ENCODE measurements around the gene TRABD2B. TPM values are rescaled to one million over a fixed set of nuclear protein-coding genes. Genes with fewer than 3 reads are reported as not detected.

Gene TRABD2B
- polyA plus RNA-seq, 12 donors, result 2.6 to 11.0 (median 4.7) TPM; not detected in 1

DNA sequence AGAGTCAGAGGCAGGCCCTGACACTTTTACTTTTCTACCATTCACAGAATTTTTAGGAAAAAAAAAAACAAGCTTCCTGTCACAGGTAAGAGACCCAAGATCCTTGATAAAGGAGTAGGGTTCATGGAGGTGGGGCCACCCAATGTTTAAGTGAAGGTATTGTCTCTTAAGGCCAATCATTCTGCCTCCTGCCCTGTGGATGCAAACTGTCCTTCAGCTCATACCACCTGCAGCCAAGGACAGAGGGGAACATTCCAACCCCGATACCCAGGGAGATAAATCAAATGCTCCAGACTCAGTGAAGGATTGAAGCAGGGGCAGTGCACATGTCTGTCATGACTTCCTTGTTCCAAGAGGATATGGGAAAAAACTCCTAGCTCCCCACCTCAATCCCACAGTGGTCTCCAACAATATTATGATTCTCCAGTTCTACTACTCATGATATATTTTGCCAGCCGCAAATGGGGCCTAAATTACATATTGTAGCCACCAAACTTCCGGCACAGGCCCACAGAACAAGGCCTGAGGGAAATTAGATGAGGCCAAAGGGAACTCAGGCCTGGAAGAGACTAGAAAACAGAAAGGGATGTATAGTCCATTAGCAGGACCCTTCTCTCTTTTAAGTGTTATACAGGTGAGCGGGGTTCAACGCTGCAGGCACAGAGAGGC is 59.5 kb downstream of the TRABD2B start:
- no peak for DNase-seq

DNA sequence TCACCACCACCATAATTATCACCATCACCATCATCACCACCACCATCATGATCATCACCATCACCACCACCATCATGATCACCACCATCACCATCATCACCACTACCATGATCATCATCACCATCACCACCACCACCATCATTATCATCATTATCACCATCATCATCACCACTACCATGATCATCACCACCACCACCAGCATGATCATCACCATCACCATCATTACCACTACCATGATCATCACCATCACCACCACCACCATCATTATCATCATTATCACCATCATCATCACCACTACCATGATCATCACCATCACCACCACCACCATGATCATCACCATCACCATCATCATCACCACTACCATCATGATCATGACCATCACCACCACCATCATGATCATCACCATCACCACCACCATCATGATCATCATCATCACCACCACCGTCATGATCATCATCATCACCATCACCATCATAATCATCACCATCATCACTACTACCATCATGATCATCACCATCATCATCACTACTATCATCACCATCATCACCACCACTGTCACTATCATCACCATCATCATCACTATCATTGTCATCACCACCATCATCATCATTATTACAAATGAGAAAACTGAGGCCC is 60.2 kb downstream of the TRABD2B start:
- DNase-seq, result no peak

DNA sequence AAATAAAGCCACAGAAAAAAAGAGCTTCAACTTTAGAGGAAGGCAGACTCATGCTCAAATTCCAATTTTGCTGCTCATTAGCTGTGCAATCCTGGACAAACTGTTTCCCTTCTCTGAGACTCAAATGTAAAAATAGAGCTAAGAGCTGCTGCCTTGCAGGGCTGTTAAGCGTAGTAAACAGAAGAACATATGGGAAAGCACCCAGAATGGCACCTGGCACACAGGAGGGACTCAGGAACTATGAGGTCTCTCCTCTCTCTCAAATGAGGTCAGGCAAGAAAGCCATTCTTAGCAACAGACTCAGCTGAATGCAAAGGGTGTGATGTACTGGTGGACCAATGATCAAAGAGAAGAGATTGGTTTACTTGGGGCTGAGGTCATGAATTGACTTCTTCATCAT is 61.3 kb downstream of the TRABD2B start:
- no peak for DNase-seq

DNA sequence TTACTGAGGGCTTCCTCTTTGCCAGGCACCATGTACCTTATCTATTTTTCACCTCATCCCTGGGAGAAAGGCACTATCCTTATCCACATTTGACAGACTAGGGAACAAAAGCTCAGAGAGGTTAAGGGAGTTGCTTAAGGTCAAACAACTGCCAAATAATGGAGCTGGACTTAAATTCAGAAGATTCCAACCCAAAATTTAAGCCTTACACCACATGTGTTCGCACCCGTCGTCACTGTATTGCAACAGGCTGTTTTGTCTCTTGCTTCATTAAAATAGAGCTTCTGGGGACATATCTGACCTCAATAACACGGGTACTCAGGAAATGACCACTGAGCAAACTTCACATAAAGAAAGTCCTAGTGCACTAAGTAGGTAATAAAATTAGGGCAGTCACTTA is 62.0 kb downstream of the TRABD2B start:
- no peak for DNase-seq

DNA sequence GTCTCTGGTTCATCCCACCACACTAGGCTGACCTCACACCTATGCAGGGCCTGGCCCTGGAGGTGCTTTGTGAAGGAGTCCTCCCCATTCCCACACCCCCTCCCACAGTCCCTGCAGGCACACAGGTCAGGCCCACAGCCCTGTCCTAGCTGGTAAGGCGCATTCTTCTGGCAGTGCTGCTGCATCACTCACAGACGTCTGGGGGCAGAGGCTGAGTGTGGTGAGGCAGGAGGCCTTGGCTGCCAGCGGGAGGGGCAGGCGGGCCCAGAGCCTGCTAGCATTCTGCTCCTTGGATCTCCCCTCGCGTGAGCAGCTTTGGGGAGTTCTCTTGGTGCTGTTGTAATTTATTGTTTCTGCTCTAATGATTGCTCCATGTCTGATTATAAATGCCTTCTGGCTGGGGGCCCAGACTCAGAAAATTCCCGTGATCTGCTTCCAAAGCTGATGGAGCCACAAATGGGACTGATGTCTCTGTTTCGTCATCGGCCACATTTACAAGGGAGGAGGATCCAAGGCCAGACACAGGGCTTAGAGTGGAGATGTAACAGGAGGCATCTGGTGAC is 62.9 kb downstream of the TRABD2B start:
- DNase-seq, result no peak

DNA sequence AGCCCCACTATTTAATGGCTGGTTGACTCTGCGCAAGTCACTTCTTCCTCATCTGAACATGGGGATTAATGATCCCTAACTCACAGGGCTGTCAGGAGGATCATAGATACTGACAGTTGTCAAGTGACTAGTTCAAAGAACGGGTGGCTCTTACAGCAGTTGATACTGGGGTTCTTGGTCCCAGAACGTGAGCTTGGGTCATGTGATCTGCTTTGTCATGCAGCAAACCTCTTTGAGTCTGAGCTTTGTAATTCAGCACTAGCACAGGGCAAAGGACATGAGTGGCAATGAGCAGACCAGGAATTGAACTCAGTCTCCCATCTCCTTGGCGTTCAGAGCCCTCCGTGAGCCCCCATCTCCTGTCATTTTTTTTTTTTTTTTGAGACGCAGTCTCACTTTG is 64.4 kb downstream of the TRABD2B start:
- no peak for DNase-seq

DNA sequence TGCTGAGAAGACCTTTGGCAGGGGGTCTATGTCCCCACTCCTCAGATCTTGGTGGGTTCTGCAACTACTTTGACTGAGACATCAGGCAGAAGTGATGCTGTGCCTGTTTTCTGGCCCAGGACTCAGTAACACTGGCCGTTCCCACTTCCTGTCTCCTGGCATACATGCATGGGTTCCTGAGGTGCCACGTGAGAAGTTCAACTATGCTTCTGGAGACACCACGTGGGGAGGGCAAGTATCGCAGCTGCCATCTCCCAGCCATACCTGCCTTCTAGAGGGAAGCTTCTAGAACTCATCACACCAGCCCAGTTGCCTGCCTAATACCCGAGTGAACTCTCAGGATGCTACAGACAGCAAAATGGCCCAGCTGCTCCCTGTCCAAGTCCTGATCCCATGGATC is 65.8 kb downstream of the TRABD2B start:
- no peak for DNase-seq

DNA sequence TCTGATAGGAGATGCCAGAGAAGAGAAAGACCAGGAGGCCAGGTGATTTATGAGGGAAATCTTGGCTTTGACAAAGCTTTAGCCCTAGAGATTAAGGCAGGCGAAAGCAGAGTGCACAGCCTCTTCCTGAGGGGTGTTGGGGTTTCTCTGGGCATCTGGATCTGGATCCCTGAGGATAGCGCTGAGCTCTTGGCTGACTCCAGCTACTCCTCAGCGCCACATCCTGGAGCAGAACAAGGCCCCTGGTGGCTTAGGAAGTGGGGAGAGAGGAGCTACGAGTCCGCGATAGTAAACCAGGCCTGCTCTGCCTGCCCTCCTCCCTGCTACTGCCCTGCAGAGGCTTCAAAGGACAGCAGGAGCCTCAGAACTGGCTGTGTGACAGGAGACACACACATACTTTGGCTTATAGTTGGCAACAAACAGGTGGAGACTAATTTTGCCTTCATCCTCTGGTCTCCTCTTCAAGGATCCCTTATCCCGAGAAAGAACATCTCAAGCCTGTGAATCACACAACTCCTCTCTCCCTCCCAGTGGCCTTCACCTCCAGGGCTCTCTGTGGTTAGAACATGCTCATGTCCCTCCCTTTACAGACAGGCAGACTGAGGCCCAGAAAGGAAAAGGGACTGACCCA is 66.9 kb downstream of the TRABD2B start:
- no peak for DNase-seq

DNA sequence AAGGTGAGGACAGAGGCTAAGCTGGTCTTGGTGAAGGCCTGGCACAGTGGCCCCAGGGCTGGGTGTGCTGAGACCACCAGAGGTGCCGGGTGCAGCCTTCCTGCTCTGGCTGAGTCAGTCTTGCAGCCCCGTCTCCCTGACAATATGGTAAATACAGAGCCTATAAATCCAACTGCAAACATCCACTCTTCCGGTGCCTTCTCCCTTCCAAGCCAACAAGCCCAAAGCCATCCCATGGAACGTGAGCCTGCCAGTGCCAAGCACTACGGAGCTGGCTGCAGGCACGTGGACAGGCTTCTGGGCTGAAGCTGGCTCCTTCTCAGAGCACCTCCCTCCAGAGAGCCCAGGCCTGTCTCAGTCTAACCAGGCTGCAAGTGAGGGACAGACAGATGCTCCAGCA is 70.0 kb downstream of the TRABD2B start:
- no peak for DNase-seq

DNA sequence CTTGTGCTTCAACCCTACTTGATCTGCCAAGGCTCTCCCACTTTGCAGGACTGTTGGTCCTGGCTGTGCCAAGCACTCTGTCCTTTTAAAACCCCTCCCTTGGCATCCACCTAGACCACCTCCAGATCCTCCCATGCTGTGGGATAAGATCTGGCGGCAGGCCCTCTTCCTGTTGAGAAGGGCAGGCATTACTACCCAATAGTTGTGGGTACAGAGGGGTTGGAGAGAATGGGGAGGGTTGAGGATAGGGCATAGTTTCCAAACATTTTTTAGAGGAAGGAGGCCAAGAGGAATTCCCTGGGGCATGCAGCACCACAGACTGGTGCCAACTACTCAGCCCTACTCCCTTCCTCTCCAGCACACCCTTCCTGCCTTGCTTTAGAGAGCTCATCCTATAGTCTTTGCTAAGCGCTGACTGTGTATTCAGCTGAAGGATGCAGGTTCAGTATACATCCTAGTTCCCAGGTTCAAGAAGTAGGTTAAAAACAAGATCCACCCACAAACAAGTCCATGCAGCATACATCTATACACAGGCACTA is 70.7 kb downstream of the TRABD2B start:
- no peak for DNase-seq

DNA sequence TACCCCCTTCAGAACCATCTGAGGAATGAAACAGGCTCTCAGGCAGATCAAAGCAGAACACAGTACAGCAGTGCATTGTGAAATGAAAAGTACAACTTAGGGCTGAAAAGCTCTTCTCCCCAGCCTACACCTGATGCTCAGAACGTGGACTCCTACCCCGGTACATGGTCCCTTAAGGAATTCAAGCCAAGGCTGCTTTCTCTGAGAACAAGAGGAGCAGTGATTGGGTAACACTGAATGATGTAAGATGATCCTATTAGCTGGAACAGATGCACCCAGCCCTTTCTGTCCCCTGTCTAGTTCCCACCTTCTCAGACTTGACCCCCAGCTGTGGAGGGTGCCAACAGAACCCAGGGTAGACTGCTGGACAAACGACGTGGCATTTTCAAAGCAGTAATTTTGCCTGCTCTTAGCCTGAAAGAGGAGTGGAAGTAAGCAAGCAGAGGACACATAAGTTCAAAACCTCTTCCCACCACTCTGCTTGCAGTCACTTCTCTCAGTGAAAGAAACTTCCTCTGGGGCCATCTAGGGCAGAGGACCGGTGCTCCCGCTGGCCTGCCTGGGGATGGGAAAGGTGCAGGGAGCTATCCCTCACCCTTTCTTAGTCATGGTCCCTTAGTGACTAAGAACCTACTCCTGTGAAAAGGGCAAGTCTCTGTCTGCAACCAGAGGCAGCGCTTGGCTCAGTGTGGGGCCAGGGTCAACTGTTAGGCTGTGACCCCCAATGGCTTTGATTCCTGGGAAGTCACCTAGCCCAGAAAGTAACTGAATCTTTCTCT is 72.7 kb downstream of the TRABD2B start:
- DNase-seq, result no peak

DNA sequence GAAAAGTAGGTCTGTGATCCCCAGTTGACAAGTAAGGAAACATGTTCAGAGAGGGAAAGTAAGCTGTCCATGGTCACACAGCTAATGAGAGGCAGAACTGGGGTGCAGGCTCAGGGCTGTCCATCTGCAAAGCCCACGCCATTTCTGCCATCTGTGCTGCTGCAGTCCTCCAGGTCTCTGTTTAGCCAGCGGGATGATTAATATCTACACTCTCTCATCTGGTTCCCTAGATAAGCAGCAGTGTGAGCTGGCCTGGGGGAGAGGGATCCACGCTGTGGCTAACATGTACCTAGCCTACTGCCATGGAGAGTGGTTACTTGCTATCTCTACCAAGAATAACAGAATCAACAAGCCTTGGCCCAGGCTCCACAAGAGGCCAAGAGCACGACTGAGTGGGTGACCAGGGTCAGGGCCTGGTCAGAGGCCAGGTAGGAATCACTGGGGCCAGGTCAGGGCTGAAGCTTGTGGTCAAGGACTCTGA is 75.2 kb downstream of the TRABD2B start:
- no peak for DNase-seq

DNA sequence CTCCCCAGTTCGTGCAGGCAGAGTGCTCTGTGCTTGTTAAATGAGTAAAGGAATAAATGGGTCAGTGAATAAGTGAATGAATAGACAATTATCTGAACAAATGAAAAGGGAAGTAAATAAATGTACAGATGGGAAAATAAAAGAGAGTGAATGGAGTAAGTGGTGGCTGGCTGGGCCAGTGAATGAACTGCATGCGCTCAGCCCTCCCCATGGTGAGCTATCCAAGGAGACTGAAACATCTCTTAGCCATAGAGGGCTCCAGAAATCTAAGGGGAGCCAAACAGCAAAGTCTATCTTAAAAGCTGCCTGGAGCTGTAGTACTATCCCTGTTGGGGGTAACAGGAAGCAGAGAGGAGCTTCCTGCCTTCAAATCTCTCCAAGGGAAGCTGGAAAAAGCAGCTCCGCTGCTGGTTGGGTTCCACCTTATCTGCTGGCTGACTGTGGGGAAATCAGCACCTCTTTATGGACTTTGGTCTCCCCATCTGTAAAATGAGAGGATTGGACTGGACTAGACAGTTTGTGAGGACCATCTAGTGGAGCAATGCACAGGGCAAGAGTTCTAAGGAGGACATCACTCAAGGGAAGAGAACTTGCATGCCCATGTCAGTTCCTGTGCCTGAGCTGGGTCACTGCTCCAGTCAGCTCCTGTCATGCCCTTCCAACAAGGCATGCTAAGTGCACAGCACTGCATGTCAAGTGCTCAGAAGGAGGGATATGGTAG is 77.9 kb downstream of the TRABD2B start:
- no peak for DNase-seq

DNA sequence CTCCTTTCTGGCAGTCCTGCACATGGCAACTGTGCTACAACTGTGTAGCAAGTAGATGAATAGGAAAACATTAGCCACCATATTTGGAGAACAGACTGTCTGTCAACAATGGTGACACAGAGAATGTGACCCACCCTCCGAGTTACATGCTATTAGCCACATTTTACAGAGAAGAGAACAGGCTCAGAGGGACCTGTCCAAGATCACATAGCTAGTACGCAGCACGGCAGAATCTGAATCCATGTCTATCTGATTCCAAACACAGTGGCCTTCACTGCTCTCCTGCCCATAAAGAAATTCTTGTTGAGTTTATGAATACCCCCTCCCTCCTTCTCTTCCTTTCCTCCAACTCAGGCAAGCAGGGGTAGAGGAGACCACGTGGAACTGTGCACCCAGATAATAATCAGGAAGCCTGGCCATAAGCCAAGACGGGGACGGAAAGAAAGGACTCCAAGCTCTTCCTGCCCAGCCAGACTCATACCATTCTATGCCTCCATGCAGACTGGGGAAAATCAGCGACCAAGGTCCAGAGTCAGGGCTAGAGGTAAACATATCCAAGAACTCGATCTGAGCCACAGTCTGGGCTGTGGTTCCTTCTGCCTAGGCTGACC is 78.8 kb downstream of the TRABD2B start:
- DNase-seq, result no peak

DNA sequence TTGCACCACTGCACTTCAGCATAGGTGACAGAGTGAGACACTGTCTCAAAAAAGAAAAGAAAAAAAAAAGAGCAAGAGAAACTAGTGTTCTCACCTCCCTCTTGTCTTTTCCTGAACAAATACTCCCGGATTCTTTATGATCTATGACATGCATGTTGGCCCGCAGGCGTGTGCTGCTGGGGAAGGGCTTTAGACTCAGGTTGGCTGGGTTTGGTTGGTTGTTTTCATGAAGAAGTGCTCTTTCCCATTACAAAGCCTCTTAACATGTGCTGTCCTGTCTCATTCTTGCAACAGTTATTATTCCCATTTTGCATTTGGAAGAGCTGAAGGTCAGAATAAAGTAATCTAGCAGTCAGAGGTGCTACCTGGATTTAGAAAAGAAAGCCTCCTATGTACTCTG is 79.5 kb downstream of the TRABD2B start:
- DNase-seq, result no peak

DNA sequence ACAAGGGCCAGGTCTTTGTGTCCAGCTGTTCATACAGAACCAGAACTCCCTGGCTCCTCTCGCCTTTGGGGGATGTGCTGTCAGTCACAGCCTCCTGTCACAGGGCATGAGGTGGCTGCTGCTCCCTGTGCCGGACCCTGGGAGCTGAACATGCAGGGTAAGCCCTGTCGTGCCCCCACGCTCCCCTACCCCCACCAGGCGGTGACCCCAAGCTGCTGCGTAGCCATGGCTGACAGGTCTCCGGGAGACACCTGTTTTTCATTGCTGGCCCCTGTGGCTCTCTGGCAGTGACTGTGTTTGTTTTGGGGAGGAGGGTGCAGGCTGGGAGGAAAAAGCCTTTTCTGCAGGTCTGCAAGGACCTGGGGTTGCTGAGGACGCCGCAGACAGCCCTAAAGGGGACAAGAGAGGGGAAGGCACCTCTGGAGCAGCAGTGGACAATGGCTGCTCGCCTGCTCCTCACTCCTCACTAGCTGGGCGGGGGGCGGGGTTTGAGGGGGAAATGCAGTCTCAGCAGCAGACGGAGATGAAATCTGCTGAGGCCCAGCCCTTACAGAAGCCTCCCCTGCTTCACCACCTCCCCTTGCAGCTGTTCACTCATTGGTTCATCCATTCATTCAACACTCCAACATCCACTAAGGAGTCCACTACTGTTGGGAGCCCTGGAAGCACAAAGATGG is 81.4 kb downstream of the TRABD2B start:
- no peak for DNase-seq

DNA sequence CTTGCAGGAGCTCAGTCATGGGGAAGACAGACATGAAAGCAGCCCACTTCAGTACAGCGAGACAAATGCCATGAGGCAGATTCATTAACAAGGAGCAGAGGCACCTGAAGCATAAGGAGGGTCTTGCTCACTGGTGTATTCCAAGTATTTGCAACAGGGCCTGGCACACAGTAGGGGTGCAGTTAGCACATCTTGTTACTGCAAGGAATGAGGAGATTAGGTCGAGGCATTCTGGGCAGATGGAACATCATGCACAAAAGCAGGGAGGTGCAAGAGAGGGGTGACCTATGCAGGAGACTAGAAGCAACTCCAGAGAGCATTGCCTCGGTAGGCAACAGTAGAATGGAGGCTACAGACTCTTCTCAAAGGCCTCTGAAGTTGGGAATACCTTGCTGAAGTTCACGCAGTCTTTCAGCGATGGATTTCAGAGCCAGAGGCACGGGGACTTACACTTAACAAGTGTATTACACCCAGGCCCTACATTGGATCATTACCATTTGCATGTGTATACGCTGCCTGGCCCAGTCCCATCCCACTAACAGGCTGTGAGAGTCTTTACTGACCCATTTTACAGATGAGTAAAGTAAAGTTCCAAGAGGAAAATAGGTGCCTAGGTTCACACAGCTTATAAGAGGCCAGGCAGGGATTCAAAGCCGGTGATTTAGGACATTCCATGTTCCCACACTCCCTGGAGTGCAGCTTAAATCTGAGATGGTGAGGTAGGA is 82.1 kb downstream of the TRABD2B start:
- no peak for DNase-seq

DNA sequence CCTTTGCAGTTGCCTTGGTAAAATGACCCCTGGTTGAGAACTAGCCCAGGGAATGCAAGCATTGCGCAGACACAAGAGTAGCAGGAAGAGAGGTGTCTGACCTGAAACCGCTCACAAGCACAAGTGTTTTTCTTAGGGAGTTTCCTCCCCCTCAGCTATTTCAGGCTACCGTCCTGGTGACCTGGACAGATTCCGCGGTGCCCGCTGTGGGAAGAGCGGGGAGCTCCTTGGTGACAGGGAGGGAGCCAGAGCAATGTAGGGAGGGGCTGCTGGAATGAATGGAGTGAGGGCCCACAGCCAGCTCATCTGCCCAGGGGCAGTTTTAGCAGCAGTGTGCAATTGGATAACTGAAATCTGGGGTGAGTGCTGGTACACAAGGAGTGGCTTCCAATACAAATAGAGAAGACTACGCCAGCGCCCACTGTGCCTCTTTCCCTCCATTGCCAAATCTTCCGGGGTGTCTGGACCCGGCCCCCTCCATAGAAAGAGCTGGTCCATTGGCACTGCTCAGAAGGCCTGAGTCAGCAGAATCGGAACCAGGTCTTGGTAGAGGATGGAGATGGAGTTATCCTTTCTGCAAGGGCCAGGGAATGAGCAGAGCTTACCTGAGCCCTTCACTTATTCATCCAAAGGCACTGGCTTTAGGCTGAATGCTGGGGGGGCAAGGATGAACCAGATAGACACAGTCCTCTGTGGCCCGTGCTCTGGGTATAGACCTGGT is 82.8 kb downstream of the TRABD2B start:
- no peak for DNase-seq

Measured in muscle of arm (tissue), 12 donors.